ENCODE measurements around the gene SLC1A4. TPM values are rescaled to one million over a fixed set of nuclear protein-coding genes. Genes with fewer than 3 reads are reported as not detected.

The SLC1A4 gene
- polyA plus RNA-seq, 3 donors = 3.2 to 4.5 (median 4.4) TPM

DNA sequence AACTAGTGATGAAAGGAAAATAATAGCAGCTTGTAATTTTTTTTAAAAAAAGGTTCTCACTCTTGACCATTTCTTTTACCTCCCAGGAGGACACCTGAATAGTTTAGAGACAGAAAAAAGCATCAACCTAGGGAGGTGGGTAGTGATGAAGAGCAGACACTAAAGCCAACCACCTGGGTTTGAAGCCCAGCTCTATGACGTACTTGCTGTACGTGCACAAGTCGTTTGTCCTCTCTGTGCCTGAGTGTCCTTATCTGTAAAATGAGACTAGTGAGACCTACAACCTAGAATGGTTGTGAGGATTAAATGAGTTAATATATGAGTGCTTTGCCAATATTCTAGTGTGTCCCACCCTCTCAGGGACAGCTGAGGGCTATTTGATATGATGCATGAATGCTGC, 5.8 kb downstream of the SLC1A4 start:
- Histone ChIP-seq H3K27ac (ENCODE audit: low read depth in 1 of 2, low read length in 2 of 2) (no peak overlapping the region), H2AFZ (ENCODE audit: insufficient read depth, low read depth, low read length, poor library complexity, severe bottlenecking) (no peak overlapping the region), H4K20me1 (ENCODE audit: insufficient read depth, low read length) (no peaks in the 10 kb centered on the region), H3K4me3 (replicated peaks in 1 of 3; ENCODE audit: low read depth in 2 of 3, low read length in 3 of 3) (no peak overlapping the region), H3K36me3 (replicated peaks in 1 of 2; ENCODE audit: control insufficient read depth in 1 of 2, insufficient read depth in 2 of 2, low read length in 2 of 2) (peaks cover 2 to 7% of the 10 kb centered on the region in 2 donors), H3K27me3 (ENCODE audit: control insufficient read depth in 2 of 2, insufficient read depth in 2 of 2, low read length in 2 of 2) (no peaks in the 10 kb centered on the region), H3K9ac (ENCODE audit: insufficient read depth, low read length, poor library complexity, severe bottlenecking) (no peak overlapping the region), H3K79me2 (ENCODE audit: insufficient read depth, low read length) (peaks cover 96% of the 10 kb centered on the region), H3K4me2 (replicated peaks; ENCODE audit: extremely low read depth, low read length, poor library complexity, severe bottlenecking) (no peak overlapping the region), H3K4me1 (ENCODE audit: control insufficient read depth in 1 of 2, insufficient read depth in 2 of 2, low read length in 2 of 2) (peaks cover 24 to 29% of the 10 kb centered on the region in 2 donors), H3K9me3 (replicated peaks in 1 of 2; ENCODE audit: control insufficient read depth in 1 of 2, insufficient read depth in 1 of 2, low read length in 2 of 2) (no peaks in the 10 kb centered on the region)
- DNase-seq = no peak
- no peak overlapping the region for H3K4me3 Mint-ChIP-seq
- intact Hi-C loops (cut with micrococcal nuclease) = no loop called here
- H3K27ac Mint-ChIP-seq = no peak overlapping the region
- no peaks in the 10 kb centered on the region for H3K9me3 Mint-ChIP-seq
- WGBS (ENCODE audit: insufficient coverage) = no CpG with 5 or more reads among the region's 3 CpGs
- TF ChIP-seq, protein P1, sequence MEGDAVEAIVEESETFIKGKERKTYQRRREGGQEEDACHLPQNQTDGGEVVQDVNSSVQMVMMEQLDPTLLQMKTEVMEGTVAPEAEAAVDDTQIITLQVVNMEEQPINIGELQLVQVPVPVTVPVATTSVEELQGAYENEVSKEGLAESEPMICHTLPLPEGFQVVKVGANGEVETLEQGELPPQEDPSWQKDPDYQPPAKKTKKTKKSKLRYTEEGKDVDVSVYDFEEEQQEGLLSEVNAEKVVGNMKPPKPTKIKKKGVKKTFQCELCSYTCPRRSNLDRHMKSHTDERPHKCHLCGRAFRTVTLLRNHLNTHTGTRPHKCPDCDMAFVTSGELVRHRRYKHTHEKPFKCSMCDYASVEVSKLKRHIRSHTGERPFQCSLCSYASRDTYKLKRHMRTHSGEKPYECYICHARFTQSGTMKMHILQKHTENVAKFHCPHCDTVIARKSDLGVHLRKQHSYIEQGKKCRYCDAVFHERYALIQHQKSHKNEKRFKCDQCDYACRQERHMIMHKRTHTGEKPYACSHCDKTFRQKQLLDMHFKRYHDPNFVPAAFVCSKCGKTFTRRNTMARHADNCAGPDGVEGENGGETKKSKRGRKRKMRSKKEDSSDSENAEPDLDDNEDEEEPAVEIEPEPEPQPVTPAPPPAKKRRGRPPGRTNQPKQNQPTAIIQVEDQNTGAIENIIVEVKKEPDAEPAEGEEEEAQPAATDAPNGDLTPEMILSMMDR (IDR thresholded peaks at IDR 0.05) = no peak
- peaks cover 17 to 29% of the 10 kb centered on the region in 2 donors for H3K36me3 Mint-ChIP-seq
- H3K27me3 Mint-ChIP-seq (ENCODE audit: low read depth in 3 of 3) = no peaks in the 10 kb centered on the region
- peaks cover 46% of the 10 kb centered on the region for H3K4me1 Mint-ChIP-seq

GRCh38 chr2:64996871-64997307, 7.7 kb downstream of the SLC1A4 start:
- no peaks in the 10 kb centered on the region for H3K9me3 ChIP-seq (replicated peaks in 1 of 2; ENCODE audit: control insufficient read depth in 1 of 2, insufficient read depth in 1 of 2, low read length in 2 of 2)
- H3K36me3 ChIP-seq (replicated peaks in 1 of 2; ENCODE audit: control insufficient read depth in 1 of 2, insufficient read depth in 2 of 2, low read length in 2 of 2) = peaks cover 2 to 16% of the 10 kb centered on the region in 2 donors
- Mint-ChIP-seq H3K9me3 (no peaks in the 10 kb centered on the region), H3K4me3 (no peak overlapping the region), H3K36me3 (peaks cover 17 to 29% of the 10 kb centered on the region in 2 donors), H3K27me3 (ENCODE audit: low read depth in 3 of 3) (no peaks in the 10 kb centered on the region), H3K27ac (peak overlapping the region in 1 of 7 donors; percentile 54), H3K4me1 (peaks cover 30% of the 10 kb centered on the region)
- H3K27me3 ChIP-seq (ENCODE audit: control insufficient read depth in 2 of 2, insufficient read depth in 2 of 2, low read length in 2 of 2) = no peaks in the 10 kb centered on the region
- no peak overlapping the region for H3K27ac ChIP-seq (ENCODE audit: low read depth in 1 of 2, low read length in 2 of 2)
- H2AFZ ChIP-seq (ENCODE audit: insufficient read depth, low read depth, low read length, poor library complexity, severe bottlenecking) = no peak overlapping the region
- intact Hi-C loops (cut with micrococcal nuclease) = no loop called here
- no peak overlapping the region for H3K4me3 ChIP-seq (replicated peaks in 1 of 3; ENCODE audit: low read depth in 2 of 3, low read length in 3 of 3)
- no peak overlapping the region for H3K9ac ChIP-seq (ENCODE audit: insufficient read depth, low read length, poor library complexity, severe bottlenecking)
- 100% methylated on average over 2 of the region's 3 CpGs for WGBS (ENCODE audit: insufficient coverage)
- H4K20me1 ChIP-seq (ENCODE audit: insufficient read depth, low read length) = no peaks in the 10 kb centered on the region
- H3K79me2 ChIP-seq (ENCODE audit: insufficient read depth, low read length) = peaks cover 96% of the 10 kb centered on the region
- DNase-seq = no peak
- H3K4me2 ChIP-seq (replicated peaks; ENCODE audit: extremely low read depth, low read length, poor library complexity, severe bottlenecking) = no peak overlapping the region
- TF ChIP-seq, protein P1 (IDR thresholded peaks at IDR 0.05) = no peak
- peaks cover 10 to 15% of the 10 kb centered on the region in 2 donors for H3K4me1 ChIP-seq (ENCODE audit: control insufficient read depth in 1 of 2, insufficient read depth in 2 of 2, low read length in 2 of 2)
